DND-41 (cell line): ENCODE results near the gene DNHD1.

Experiments
- ATAC-seq: fragments of 200-7000 bp; cut with Tn5 transposase; 3 replicates; pipeline ENCODE4 v1.9.1; 2021; ENCODE audit warnings: low read depth; ENCODE audit not compliant: insufficient read depth
- DNase-seq: peaks from one replicate; pipeline ENCODE4 v3.0.0-alpha.2; 2020
- H2AFZ ChIP-seq: 2 replicates; pipeline ENCODE4 v1.6.0; 2012; ENCODE audit warnings: low read depth, low read length
- H3K27ac ChIP-seq: 2 replicates; pipeline ENCODE4 v1.5.1; 2012; ENCODE audit warnings: low read length, inconsistent platforms
- H3K27me3 ChIP-seq: fragments of 200-600 bp; sonication (generic); 2 replicates; pipeline ENCODE4 v1.6.0; 2012; ENCODE audit warnings: low read length, mild to moderate bottlenecking, inconsistent platforms; ENCODE audit not compliant: insufficient read depth, poor library complexity
- H3K36me3 ChIP-seq: 2 replicates; pipeline ENCODE4 v1.5.1; 2012; ENCODE audit warnings: low read length, inconsistent platforms; ENCODE audit not compliant: insufficient read depth
- H3K4me1 ChIP-seq: 2 replicates; pipeline ENCODE4 v1.5.1; 2012; ENCODE audit warnings: mild to moderate bottlenecking, low read length; ENCODE audit not compliant: insufficient read depth
- H3K4me2 ChIP-seq: 2 replicates; pipeline ENCODE4 v1.6.0; 2012; ENCODE audit warnings: mild to moderate bottlenecking, moderate library complexity, low read length, inconsistent platforms; ENCODE audit not compliant: insufficient read depth
- H3K4me3 ChIP-seq, 2 experiments: fragments of 200-600 bp in 1 of 2; shearing (Covaris generic) in 1 of 2; 2 replicates each; pipeline ENCODE4 v1.5.1; 2012 to 2016; ENCODE audit warnings: inconsistent platforms in 2 of 2, low read length in 2 of 2, mild to moderate bottlenecking in 2 of 2, low read depth in 1 of 2, moderate library complexity in 1 of 2
- H3K79me2 ChIP-seq: 2 replicates; pipeline ENCODE4 v1.6.0; 2012; ENCODE audit warnings: low read length, inconsistent platforms; ENCODE audit not compliant: insufficient read depth
- H3K9ac ChIP-seq: 2 replicates; pipeline ENCODE4 v1.6.0; 2012; ENCODE audit warnings: low read depth, mild to moderate bottlenecking, inconsistent platforms, low read length, moderate library complexity
- H3K9me3 ChIP-seq: 2 replicates; pipeline ENCODE4 v1.5.1; 2012; ENCODE audit warnings: low read length, moderate library complexity, mild to moderate bottlenecking, inconsistent platforms; ENCODE audit not compliant: insufficient read depth, severe bottlenecking
- H4K20me1 ChIP-seq: 2 replicates; pipeline ENCODE4 v1.6.0; 2012; ENCODE audit warnings: low read length; ENCODE audit not compliant: insufficient read depth
- EZH2 ChIP-seq: IDR thresholded peaks from 3 replicates; pipeline ENCODE4 v1.6.1; 2012; ENCODE audit warnings: borderline replicate concordance, low read depth, mild to moderate bottlenecking, moderate library complexity, low read length, inconsistent platforms; ENCODE audit not compliant: severe bottlenecking
- TF ChIP-seq, protein P1 (sequence below): IDR thresholded peaks from 2 replicates; pipeline ENCODE4 v1.5.1; 2012; ENCODE audit warnings: borderline replicate concordance, low read length, moderate library complexity, mild to moderate bottlenecking; ENCODE audit not compliant: poor library complexity, severe bottlenecking; ENCODE audit errors: extremely low read depth

Gene DNHD1

DNA sequence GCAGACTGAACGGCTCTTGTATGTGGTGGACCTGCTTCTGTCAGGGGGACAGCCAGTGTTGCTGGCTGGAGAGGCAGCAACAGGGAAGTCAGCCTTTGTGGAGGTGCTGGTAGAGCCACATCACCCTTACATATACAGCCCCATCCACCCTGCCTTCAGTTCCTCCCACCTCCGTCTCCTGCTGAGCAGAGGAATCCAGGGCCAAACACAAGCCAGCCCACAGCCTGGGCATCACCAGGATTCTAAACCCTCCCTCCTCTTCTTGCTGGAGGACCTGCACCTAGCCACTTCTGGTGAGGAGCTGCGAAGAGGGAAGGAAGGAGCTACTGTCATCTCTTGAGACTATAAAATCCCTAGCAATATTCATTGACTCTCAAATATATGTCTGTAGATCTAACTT, 51.6 kb downstream of the DNHD1 start:
- Histone ChIP-seq H3K36me3 (0 out of 2 replicates have a peak, but pooled peaks cover 7% of the 10 kb centered on the region), H4K20me1 (no peaks in the 10 kb centered on the region), H3K9me3 (no peaks in the 10 kb centered on the region), H3K9ac (no peak overlapping the region), H3K4me1 (no peaks in the 10 kb centered on the region), H3K79me2 (no peaks in the 10 kb centered on the region), H2AFZ (no peak overlapping the region), H3K4me3 (no peak overlapping the region), H3K4me2 (no peak overlapping the region), H3K27me3 (no peaks in the 10 kb centered on the region), H3K27ac (no peak overlapping the region)
- TF ChIP-seq EZH2 = no peak
- TF ChIP-seq, protein P1, sequence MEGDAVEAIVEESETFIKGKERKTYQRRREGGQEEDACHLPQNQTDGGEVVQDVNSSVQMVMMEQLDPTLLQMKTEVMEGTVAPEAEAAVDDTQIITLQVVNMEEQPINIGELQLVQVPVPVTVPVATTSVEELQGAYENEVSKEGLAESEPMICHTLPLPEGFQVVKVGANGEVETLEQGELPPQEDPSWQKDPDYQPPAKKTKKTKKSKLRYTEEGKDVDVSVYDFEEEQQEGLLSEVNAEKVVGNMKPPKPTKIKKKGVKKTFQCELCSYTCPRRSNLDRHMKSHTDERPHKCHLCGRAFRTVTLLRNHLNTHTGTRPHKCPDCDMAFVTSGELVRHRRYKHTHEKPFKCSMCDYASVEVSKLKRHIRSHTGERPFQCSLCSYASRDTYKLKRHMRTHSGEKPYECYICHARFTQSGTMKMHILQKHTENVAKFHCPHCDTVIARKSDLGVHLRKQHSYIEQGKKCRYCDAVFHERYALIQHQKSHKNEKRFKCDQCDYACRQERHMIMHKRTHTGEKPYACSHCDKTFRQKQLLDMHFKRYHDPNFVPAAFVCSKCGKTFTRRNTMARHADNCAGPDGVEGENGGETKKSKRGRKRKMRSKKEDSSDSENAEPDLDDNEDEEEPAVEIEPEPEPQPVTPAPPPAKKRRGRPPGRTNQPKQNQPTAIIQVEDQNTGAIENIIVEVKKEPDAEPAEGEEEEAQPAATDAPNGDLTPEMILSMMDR = no peak
- ATAC-seq (no peak), DNase-seq (no peak)

DNA sequence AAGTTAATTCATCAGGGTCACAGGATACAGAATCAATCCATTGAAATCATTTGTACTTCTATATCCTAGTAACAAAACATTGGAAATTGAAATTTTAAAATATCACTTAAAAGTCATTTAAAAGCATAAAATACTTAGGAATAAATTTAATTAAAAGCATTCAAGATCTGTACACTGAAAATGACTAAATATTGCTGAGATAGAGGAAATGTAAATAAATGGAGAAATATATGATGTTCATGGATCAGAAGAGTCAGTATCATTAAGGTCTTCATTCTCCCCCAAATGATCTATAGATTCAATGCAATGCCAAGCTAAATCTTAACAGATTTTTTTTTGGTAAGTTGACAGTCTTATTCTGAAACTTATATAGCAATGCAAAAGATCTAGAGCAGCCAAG, 56.6 kb downstream of the DNHD1 start:
- Histone ChIP-seq H3K27ac (no peak overlapping the region), H3K27me3 (no peaks in the 10 kb centered on the region), H3K9ac (no peak overlapping the region), H4K20me1 (no peaks in the 10 kb centered on the region), H3K4me2 (no peak overlapping the region), H3K4me1 (no peaks in the 10 kb centered on the region), H2AFZ (no peak overlapping the region), H3K36me3 (no peaks in the 10 kb centered on the region), H3K79me2 (no peaks in the 10 kb centered on the region), H3K4me3 (no peak overlapping the region), H3K9me3 (no peaks in the 10 kb centered on the region)
- TF ChIP-seq, protein P1 = no peak
- no peak for TF ChIP-seq EZH2
- ATAC-seq (no peak), DNase-seq (no peak)

DNA sequence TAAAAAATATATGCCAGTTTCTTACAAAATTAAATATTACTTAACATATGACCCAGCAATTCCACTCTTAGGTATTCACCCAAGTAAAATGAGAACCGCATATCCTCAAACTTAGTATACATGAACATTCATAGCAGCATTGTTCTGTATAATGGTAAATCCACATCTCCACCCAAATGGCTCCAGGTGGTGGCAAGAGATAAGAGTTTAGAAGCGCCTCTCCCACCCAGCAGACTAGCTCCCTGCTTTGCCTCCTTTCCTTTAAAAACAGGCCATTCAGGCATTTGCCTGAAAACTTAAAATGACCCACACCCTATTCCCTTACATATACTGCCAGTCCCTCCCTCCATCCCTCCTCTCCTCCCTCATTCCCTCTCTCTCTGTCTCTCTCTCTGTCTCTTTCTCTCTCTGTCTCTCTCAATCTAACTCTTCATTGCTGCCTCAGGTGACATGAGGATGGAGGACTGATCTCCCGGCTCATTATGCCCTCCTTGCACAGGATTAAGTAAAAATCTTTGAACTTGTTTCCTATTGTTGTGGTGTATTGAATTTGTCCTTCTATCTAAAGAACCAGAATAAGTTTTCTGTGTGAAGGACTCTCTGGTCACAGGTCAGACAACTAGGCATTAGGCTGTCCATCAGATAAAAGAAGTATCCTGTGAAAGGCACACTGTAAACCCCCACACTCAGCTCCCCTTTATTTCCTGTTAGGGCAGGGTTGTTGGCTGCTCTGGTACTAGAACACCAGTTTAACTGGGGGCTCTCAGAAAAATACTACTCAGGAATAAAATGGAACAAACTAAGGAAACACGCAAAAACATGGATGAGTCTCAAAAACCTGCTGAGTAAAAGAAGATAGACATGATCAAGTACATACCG, 58.0 kb downstream of the DNHD1 start:
- Histone ChIP-seq H3K27ac (no peak overlapping the region), H3K4me3 (no peak overlapping the region), H3K9ac (no peak overlapping the region), H3K36me3 (no peaks in the 10 kb centered on the region), H3K4me1 (no peaks in the 10 kb centered on the region), H3K79me2 (no peaks in the 10 kb centered on the region), H4K20me1 (no peaks in the 10 kb centered on the region), H3K27me3 (no peaks in the 10 kb centered on the region), H2AFZ (no peak overlapping the region), H3K9me3 (no peaks in the 10 kb centered on the region), H3K4me2 (no peak overlapping the region)
- TF ChIP-seq EZH2 = no peak
- TF ChIP-seq, protein P1 = no peak
- ATAC-seq (no peak), DNase-seq (no peak)
